GM18519 (cell line): ENCODE data around the gene GSX1.
"Not testable (repeated sequence)": the region's sequence is repeated elsewhere in the genome, so short reads cannot be mapped to it uniquely, and the experiment has no call there.

Experiments used
- ATAC-seq: cut with Tn5 transposase; IDR thresholded peaks from one replicate; pipeline ENCODE4 v1.9.1; 2021; ENCODE audit warnings: mild to moderate bottlenecking, moderate library complexity; ENCODE audit not compliant: unreplicated experiment, low FRiP score

The GSX1 gene

DNA sequence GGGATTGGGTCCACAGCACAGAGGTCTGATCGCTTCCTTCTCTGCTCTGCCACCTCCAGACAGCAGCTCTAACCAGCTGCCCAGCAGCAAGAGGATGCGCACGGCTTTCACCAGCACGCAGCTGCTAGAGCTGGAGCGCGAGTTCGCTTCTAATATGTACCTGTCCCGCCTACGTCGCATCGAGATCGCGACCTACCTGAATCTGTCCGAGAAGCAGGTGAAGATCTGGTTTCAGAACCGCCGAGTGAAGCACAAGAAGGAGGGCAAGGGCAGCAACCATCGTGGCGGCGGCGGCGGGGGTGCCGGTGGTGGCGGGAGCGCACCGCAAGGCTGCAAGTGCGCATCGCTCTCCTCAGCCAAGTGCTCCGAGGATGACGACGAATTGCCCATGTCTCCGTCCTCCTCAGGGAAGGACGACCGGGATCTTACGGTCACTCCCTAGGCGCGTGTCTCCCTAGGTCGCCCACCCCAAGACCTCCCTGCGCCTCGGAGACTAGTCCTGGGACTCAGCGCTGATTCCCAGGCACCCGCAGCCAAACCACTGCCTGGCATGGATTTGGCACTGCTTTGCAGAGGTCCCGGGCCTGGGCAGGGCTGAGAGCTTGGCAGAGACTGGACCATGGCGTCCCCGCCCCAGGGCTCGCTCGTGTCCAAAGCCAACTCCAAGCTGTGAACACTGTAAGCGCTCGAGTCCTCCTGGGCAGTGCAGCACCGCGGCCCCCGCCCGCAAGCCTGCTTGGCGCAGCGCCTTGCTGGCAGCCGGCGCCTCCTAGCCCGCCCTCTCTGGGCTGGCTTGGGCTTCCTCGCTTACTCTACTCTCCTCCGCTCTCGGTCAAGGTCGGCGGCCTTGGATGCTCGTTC lies 1.5 kb downstream of the GSX1 start:
- ATAC-seq = no peak

DNA sequence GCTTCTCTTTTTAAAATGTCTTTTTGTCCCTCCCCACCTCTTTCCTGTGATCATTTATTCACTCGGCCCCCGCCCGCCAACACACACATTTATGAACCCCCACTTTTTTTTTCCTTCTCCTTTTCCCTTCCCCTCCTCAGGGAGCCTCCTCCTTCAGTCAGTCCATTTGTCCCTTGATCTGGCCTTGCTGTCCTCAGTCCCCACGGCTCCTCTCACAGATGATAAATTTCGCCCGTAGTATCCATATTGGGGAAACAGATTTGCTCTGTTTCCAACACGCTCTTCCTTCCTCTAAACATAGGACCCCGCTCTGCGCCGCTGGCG lies 2.0 kb downstream of the GSX1 start:
- ATAC-seq = no peak

- ATAC-seq = no peak
These were observed 2.8 kb downstream of the GSX1 start for GRCh38 chr13:27794921-27795717.

- ATAC-seq = no peak
These were observed 3.4 kb downstream of the GSX1 start for GRCh38 chr13:27795718-27796019.

DNA sequence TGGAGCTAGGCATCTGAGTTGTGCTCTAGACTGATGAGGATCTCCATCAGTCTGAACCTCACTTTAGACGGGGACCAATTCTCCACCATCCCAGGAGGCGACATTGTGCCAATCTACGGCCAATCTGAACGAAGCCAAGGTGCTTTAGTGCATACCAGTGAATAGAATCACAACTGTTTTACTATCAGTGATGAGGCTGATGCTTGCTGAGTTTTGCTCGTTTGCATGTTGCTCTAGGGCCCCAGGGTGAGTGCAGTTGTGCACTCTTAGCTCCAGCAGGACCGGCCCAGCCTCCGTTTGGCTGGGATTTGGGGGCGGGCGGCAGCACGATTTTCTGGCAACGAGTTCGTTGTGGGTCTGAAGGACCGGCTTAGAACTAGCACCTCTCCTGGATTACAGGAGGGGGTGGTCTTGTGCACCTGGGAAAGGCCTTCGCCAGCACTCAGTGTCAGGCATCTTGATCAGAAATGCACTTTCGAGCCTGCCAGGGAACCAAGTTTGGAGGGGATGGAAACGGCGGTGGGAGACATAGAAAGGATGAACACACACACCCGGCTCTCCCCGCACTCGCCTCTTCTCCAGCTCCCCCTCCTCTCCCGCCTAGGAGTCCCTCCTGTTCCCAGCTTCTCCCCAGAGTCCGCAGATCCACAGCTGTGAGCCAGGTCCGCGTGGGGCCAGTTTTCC lies 4.4 kb downstream of the GSX1 start:
- ATAC-seq = no peak

- no peak for ATAC-seq
These were observed 4.9 kb downstream of the GSX1 start for GRCh38 chr13:27797228-27797624.

GRCh38 chr13:27806744-27807387 lies 14.6 kb downstream of the GSX1 start:
- ATAC-seq = no peak

DNA sequence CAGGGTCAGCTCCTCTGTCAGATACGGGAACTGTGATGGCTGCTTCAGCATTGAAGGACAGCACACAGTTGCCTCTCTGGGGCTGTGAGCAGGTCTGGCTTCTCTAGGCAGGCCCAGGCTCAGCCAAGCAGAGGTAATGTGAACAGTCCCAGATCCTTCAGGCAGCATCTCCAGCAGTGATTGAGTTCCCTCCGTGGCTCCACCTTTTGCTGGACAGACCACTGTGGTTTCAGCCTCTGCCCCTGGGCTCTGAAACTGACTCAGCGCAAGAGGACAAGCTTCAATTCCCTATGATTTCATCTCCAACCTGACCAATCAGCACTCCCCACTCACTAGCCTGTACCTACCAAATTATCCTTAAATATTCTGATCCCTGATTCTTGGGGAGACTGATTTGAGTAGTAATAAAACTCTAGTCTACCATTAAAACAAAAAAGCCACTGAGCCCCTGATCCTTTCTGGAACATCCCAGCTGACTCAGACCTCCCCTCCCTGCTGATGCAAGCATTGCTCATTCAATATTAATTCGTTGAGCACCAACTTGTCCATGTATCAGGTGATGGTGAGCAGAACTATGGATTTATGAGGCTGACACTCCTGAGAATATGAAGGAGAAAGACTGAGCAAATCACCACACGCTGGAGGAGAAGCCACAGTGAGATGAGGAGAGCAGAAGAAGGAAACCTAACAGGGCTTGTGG lies 16.7 kb downstream of the GSX1 start:
- ATAC-seq = no peak

- ATAC-seq = no peak
These were observed 17.7 kb downstream of the GSX1 start for GRCh38 chr13:27810009-27810408.

DNA sequence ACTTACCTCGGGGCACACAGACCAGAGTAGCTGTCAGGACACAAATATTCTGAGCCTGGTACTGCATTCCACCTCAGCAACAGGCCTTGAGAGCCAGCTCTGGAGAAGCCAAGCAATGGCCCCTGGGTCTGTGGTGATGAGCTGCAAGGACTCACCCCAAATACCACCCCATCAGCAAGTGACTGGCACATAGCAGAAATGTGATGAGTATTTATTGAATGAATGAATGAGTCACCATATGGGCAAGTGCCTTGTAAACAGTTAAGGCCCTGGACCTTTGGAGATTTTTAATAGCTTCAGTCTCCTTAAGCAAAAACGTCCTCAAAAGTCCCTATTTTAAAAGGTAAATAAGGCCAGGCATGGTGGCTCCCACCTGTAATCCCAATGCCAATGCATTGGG lies 18.2 kb downstream of the GSX1 start:
- no peak for ATAC-seq

GRCh38 chr13:27813826-27814225 lies 21.5 kb downstream of the GSX1 start:
- ATAC-seq = no peak

- ATAC-seq = not testable (repeated sequence)
These were observed 25.5 kb downstream of the GSX1 start for GRCh38 chr13:27817832-27818231.

DNA sequence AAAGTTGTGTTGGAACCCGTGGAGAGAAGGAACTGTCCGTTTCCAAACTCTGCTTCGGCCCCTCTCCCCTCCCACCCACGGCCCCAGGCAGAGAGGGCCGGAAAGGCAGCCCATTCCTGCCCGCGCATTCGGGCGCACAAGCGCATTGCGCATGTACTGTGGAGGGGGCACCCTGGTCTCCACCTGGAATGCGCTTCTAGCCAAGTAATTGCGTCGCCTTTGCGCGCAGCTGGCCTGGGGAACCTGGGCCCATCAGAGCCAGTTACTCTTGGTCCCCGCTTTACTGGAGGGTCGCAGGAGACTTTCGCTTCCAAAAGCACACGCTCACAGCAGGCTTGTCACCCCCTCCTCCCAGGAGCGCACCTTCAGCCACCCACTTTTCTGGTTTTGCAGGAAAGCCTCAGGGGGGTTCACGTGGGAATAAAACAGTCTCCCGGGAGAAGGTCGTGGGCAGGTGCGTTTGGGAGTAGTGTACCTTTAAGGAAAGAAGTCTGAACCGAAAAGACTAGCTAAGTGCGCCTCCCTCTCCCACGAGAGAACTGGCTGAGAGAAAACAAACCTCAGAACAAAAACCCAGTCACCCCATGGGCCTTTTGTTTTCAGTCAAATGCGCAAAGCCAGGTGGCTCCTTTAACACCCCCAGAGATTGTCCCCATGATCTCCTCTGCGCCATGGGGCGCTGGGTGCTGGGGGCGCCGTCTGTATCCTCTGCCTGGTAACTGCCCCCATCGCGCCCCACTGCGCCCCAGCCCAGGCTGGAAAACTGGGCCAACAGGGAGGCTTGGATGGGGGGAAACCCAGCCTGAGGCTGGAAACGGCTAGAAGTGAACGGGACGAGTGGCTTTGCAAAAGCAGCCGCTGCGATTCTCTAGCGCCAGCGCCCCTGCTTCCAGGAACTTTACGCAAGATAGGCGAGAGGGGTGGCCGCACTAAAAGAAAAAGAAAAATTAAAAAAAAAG lies 28.5 kb downstream of the GSX1 start:
- ATAC-seq = no peak

GRCh38 chr13:27821566-27821965 lies 29.3 kb downstream of the GSX1 start:
- ATAC-seq = no peak

GRCh38 chr13:27822258-27822872 lies 30.1 kb downstream of the GSX1 start:
- ATAC-seq = no peak

- ATAC-seq = no peak
These were observed 30.6 kb downstream of the GSX1 start for GRCh38 chr13:27822873-27823311.

GRCh38 chr13:27824121-27824520 lies 31.8 kb downstream of the GSX1 start:
- no peak for ATAC-seq

GRCh38 chr13:27825072-27825471 lies 32.8 kb downstream of the GSX1 start:
- no peak for ATAC-seq
